Measurements from ENCODE around the gene SRBD1. TPM values are rescaled to one million over a fixed set of nuclear protein-coding genes. Genes with fewer than 3 reads are reported as not detected.

SRBD1 gene
- total and polyA plus RNA-seq, 2 experiments from 2014 or later: 8.1 to 19.2 TPM

DNA sequence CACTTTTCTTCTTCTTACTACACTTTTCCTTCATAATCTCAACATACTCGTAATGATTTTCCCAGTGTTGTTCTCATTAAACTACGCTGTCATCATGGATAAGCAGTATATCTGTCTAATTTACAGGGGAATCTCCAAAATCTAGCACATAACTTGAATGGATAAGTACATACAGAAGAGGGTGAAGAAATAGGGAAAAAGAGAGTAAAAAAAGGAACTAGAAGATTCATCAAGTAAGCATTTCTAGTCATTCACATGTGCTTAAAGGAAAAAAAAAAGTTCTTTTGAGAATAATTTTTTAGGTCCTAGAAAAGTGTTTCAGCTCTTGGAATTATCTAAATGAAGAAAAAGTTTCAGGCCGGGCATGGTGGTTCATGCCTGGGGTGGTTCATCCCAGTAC is 51.6 kb downstream of the SRBD1 start:
- Histone ChIP-seq H3K9me2 (ENCODE audit: insufficient read depth) (no peaks in the 10 kb centered on the region), H3K36me3 (ENCODE audit: low read depth) (no peaks in the 10 kb centered on the region), H2AFZ (no peak overlapping the region), H3K4me3 (no peak overlapping the region), H3F3A (ENCODE audit: insufficient read depth) (peaks cover 9% of the 10 kb centered on the region), H3K27ac (no peak overlapping the region), H3K4me1 (ENCODE audit: insufficient read depth) (peaks cover 8% of the 10 kb centered on the region), H3K27me3 (replicated peaks; ENCODE audit: insufficient read depth) (no peaks in the 10 kb centered on the region), H3K9ac (no peak overlapping the region), H3K4me2 (ENCODE audit: unreplicated experiment) (no peak overlapping the region), H3K79me2 (ENCODE audit: insufficient read depth) (0 out of 2 replicates have a peak, but pooled peaks cover 6% of the 10 kb centered on the region), H4K20me1 (ENCODE audit: insufficient read depth) (no peaks in the 10 kb centered on the region), H3K9me3 (ENCODE audit: low read depth) (no peaks in the 10 kb centered on the region)
- WGBS, 2 experiments (ENCODE audit: low coverage in 1 of 2, low lambda C conversion rate in 2 of 2, missing lambda C conversion rate in 2 of 2): 97 to 98% methylated on average over 3 of the region's 3 CpGs
- TF ChIP-seq EZH2 (IDR thresholded peaks at IDR 0.05; ENCODE audit: insufficient read depth, poor library complexity, severe bottlenecking): no peak
- TF ChIP-seq EZH2phosphoT487 (IDR thresholded peaks at IDR 0.05; ENCODE audit: insufficient read depth, low read depth): no peak
- no peak for DNase-seq
- in situ Hi-C loops (cut with MboI): no loop called here

DNA sequence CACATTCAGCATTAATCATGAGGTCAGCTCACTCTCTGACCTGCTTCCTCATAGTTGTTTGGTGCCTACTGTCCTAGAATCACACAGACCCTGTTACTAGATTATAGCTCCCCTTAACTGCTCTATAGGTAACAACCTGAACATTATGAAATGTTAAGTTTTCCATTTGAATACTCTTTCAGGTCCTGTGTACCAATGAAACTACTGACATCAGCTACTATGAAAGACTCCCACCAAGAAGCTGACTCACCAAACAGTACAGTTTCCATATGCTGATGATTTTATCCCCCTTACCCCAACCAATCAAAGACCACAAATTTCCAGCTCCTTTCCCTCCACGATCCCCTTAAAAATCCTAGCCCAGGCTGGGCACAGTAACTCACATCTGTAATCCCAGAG is 56.3 kb downstream of the SRBD1 start:
- peaks cover 16% of the 10 kb centered on the region for H3K4me1 ChIP-seq (ENCODE audit: insufficient read depth)
- 43 to 74% methylated on average over 1 of the region's 1 CpG for WGBS, 2 experiments (ENCODE audit: low coverage in 1 of 2, low lambda C conversion rate in 2 of 2, missing lambda C conversion rate in 2 of 2)
- H3K4me2 ChIP-seq (ENCODE audit: unreplicated experiment): peak overlapping the region; percentile 62
- TF ChIP-seq EZH2phosphoT487 (IDR thresholded peaks at IDR 0.05; ENCODE audit: insufficient read depth, low read depth): no peak
- TF ChIP-seq EZH2 (IDR thresholded peaks at IDR 0.05; ENCODE audit: insufficient read depth, poor library complexity, severe bottlenecking): no peak
- peaks cover 22% of the 10 kb centered on the region for H3F3A ChIP-seq (ENCODE audit: insufficient read depth)
- no peaks in the 10 kb centered on the region for H4K20me1 ChIP-seq (ENCODE audit: insufficient read depth)
- H3K4me3 ChIP-seq: no peak overlapping the region
- H3K9me2 ChIP-seq (ENCODE audit: insufficient read depth): no peaks in the 10 kb centered on the region
- peak overlapping the region; percentile 42; the same call in 1 of the 2 replicates for H3K9ac ChIP-seq
- H3K36me3 ChIP-seq (ENCODE audit: low read depth): no peaks in the 10 kb centered on the region
- 0 out of 2 replicates have a peak overlapping the region, but pooled peaks have one; percentile 1 for H2AFZ ChIP-seq
- in situ Hi-C loops (cut with MboI): no loop called here
- H3K9me3 ChIP-seq (ENCODE audit: low read depth): no peaks in the 10 kb centered on the region
- H3K79me2 ChIP-seq (ENCODE audit: insufficient read depth): no peaks in the 10 kb centered on the region
- peak; percentile 30 for DNase-seq
- H3K27me3 ChIP-seq (replicated peaks; ENCODE audit: insufficient read depth): no peaks in the 10 kb centered on the region
- H3K27ac ChIP-seq: peak overlapping the region; percentile 85

DNA sequence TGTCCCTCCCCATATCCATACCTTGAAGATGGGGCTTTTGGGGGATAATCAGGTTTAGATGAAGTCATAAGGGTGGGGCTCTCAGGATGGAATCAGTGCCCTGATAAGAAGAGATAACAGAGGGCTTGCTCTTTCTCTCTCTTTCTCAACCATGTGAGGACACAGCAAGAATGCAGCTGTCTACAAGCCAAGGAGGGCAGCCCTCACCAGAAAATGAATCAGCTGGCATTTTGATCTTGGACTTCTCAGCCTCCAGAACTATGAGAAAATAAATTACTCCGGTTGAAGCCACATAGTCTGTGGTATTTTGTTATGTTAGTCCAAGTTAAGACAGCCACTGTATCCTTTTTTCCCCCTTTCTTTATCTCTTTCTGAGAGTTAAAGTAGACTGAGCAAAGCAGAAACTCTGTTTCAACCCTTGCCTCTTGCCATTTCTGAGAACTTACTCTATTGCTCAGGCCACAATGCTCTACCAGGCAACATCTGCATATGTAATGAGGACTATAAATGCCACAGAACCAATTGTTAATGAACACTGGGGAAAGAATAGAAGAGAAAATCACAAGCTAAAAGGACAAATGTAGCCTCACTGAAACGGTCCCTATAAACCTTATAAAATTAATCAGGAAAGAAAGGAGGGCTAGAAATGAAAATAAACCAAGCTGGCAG is 56.9 kb downstream of the SRBD1 start:
- no peak for TF ChIP-seq EZH2 (IDR thresholded peaks at IDR 0.05; ENCODE audit: insufficient read depth, poor library complexity, severe bottlenecking)
- no peaks in the 10 kb centered on the region for H3K36me3 ChIP-seq (ENCODE audit: low read depth)
- H3F3A ChIP-seq (ENCODE audit: insufficient read depth): peaks cover 22% of the 10 kb centered on the region
- 0 to 2% methylated on average over 2 of the region's 2 CpGs for WGBS, 2 experiments (ENCODE audit: low coverage in 1 of 2, low lambda C conversion rate in 2 of 2, missing lambda C conversion rate in 2 of 2)
- peak; percentile 67 for DNase-seq
- H3K79me2 ChIP-seq (ENCODE audit: insufficient read depth): no peaks in the 10 kb centered on the region
- H3K27me3 ChIP-seq (replicated peaks; ENCODE audit: insufficient read depth): no peaks in the 10 kb centered on the region
- H2AFZ ChIP-seq: 0 out of 2 replicates have a peak overlapping the region, but pooled peaks have one; percentile 1
- no peaks in the 10 kb centered on the region for H4K20me1 ChIP-seq (ENCODE audit: insufficient read depth)
- peak overlapping the region; percentile 85 for H3K27ac ChIP-seq
- no peak overlapping the region for H3K4me3 ChIP-seq
- peak overlapping the region; percentile 42 for H3K9ac ChIP-seq
- no peaks in the 10 kb centered on the region for H3K9me3 ChIP-seq (ENCODE audit: low read depth)
- no peaks in the 10 kb centered on the region for H3K9me2 ChIP-seq (ENCODE audit: insufficient read depth)
- peaks cover 16% of the 10 kb centered on the region for H3K4me1 ChIP-seq (ENCODE audit: insufficient read depth)
- peak overlapping the region; percentile 62 for H3K4me2 ChIP-seq (ENCODE audit: unreplicated experiment)
- in situ Hi-C loops (cut with MboI): no loop called here

DNA sequence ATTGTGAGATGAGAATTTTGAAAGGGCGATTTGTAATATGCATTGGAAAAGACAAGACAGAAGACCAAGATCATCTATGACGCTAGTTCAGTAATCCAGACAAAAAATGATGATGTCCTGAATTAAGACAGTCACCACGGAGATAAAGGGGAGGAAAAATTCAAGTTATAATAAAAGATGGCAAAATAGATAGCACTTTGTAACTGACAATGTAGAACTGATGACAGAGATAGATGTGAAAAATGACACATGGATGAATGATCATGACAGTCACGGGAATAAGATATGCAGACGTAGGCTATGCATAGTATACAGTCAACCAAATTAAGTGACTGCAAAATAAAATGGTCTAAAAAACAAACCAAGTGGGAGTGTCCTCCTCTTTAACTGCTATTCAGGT is 59.2 kb downstream of the SRBD1 start:
- no peaks in the 10 kb centered on the region for H3K79me2 ChIP-seq (ENCODE audit: insufficient read depth)
- H4K20me1 ChIP-seq (ENCODE audit: insufficient read depth): no peaks in the 10 kb centered on the region
- no peak for TF ChIP-seq EZH2phosphoT487 (IDR thresholded peaks at IDR 0.05; ENCODE audit: insufficient read depth, low read depth)
- no peak for TF ChIP-seq EZH2 (IDR thresholded peaks at IDR 0.05; ENCODE audit: insufficient read depth, poor library complexity, severe bottlenecking)
- no peak overlapping the region for H2AFZ ChIP-seq
- H3K9ac ChIP-seq: no peak overlapping the region
- peaks cover 16% of the 10 kb centered on the region for H3K4me1 ChIP-seq (ENCODE audit: insufficient read depth)
- no peaks in the 10 kb centered on the region for H3K9me2 ChIP-seq (ENCODE audit: insufficient read depth)
- peaks cover 22% of the 10 kb centered on the region for H3F3A ChIP-seq (ENCODE audit: insufficient read depth)
- WGBS, 2 experiments (ENCODE audit: low coverage in 1 of 2, low lambda C conversion rate in 2 of 2, missing lambda C conversion rate in 2 of 2): 97 to 98% methylated on average over 5 of the region's 5 CpGs
- no peaks in the 10 kb centered on the region for H3K36me3 ChIP-seq (ENCODE audit: low read depth)
- H3K9me3 ChIP-seq (ENCODE audit: low read depth): no peaks in the 10 kb centered on the region
- no peaks in the 10 kb centered on the region for H3K27me3 ChIP-seq (replicated peaks; ENCODE audit: insufficient read depth)
- H3K4me3 ChIP-seq: no peak overlapping the region
- in situ Hi-C loops (cut with MboI): no loop called here
- no peak for DNase-seq
- H3K27ac ChIP-seq: no peak overlapping the region
- H3K4me2 ChIP-seq (ENCODE audit: unreplicated experiment): no peak overlapping the region
